PC-3 (cell line): ENCODE results near the gene SPEM1. TPM values are rescaled to one million over a fixed set of nuclear protein-coding genes. Genes with fewer than 3 reads are reported as not detected.
A peak's percentile ranks its signal among the peaks of the same experiment; 100 is the strongest.

Source experiments
- ATAC-seq: fragments of 200-7000 bp; cut with Tn5 transposase; 2 replicates; pipeline ENCODE4 v1.9.1; 2020; ENCODE audit warnings: mild to moderate bottlenecking, moderate library complexity
- BruUV-seq: library from RNA; stranded (reverse); fragments of 400-500 nt; replicated peaks from 2 replicates; lab custom pipeline; 2021; lab: Mats Ljungman, UMichigan
- CTCF ChIA-PET: fragments of 300-600 bp; sonication (Branson Sonifier 250); formaldehyde crosslinking; loops from one replicate; lab custom pipeline; 2022; ENCODE audit warnings: antibody characterized with exemption; lab: Charles Lee
- POLR2A ChIA-PET: fragments of 300-600 bp; sonication (Branson Sonifier 250); formaldehyde crosslinking; loops from one replicate; lab custom pipeline; 2022; ENCODE audit warnings: antibody characterized with exemption; ENCODE audit not compliant: unreplicated experiment; lab: Charles Lee
- DNase-seq: peaks from one replicate; pipeline ENCODE4 v3.0.0-alpha.2; 2015
- H2AFZ ChIP-seq: fragments of 300-600 bp; sonication (generic); 2 replicates; pipeline ENCODE4 v1.6.0; 2016; ENCODE audit warnings: antibody characterized with exemption, low read length
- H3F3A ChIP-seq: fragments of 300-600 bp; sonication (generic); one replicate; pipeline ENCODE4 v1.6.0; 2017; ENCODE audit warnings: antibody characterized with exemption, low read length, control low read depth, mild to moderate bottlenecking; ENCODE audit not compliant: unreplicated experiment
- H3K27ac ChIP-seq: fragments of 300-600 bp; sonication (generic); 2 replicates; pipeline ENCODE4 v1.5.1; 2016; ENCODE audit warnings: mild to moderate bottlenecking, low read length
- H3K27me3 ChIP-seq: fragments of 300-600 bp; sonication (generic); 2 replicates; pipeline ENCODE4 v1.6.1; 2016; ENCODE audit warnings: low read length, mixed read lengths
- H3K36me3 ChIP-seq: fragments of 300-600 bp; sonication (generic); 2 replicates; pipeline ENCODE4 v1.6.1; 2016; ENCODE audit warnings: low read depth, mixed run types, low read length, mixed read lengths
- H3K4me1 ChIP-seq: fragments of 300-600 bp; sonication (generic); 2 replicates; pipeline ENCODE4 v1.5.1; 2016; ENCODE audit warnings: low read length; ENCODE audit not compliant: insufficient read depth
- H3K4me2 ChIP-seq: fragments of 300-600 bp; sonication (generic); 2 replicates; pipeline ENCODE4 v1.6.0; 2016; ENCODE audit warnings: low read length
- H3K4me3 ChIP-seq: fragments of 300-600 bp; sonication (generic); 2 replicates; pipeline ENCODE4 v1.5.1; 2016; ENCODE audit warnings: mild to moderate bottlenecking, low read length, mixed read lengths
- H3K79me2 ChIP-seq: fragments of 300-600 bp; sonication (generic); 2 replicates; pipeline ENCODE4 v1.6.1; 2017; ENCODE audit warnings: low read length, mixed read lengths
- H3K9ac ChIP-seq: fragments of 300-600 bp; sonication (generic); 2 replicates; pipeline ENCODE4 v1.6.0; 2016; ENCODE audit warnings: mild to moderate bottlenecking, low read length
- H3K9me2 ChIP-seq: fragments of 300-600 bp; sonication (generic); replicated peaks from 2 replicates; pipeline ENCODE4 v1.6.1; 2016; ENCODE audit warnings: mixed run types, low read length, mixed read lengths
- H3K9me3 ChIP-seq: fragments of 300-600 bp; sonication (generic); 2 replicates; pipeline ENCODE4 v1.6.1; 2016; ENCODE audit warnings: low read length, mixed read lengths
- H4K20me1 ChIP-seq: fragments of 300-600 bp; sonication (generic); 2 replicates; pipeline ENCODE4 v1.6.1; 2016; ENCODE audit warnings: low read length, mixed read lengths
- CTCF ChIP-seq: fragments of 300-600 bp; sonication (generic); conservative IDR thresholded peaks from 2 replicates; pipeline ENCODE4 v1.5.1; 2017; ENCODE audit warnings: antibody characterized with exemption, low read depth, mild to moderate bottlenecking, low read length
- EZH2 ChIP-seq: fragments of 300-600 bp; sonication (generic); IDR thresholded peaks from one replicate; pipeline ENCODE4 v1.6.1; 2017; ENCODE audit warnings: antibody characterized with exemption, mild to moderate bottlenecking, low read length; ENCODE audit not compliant: unreplicated experiment
- EZH2phosphoT487 ChIP-seq: fragments of 300-600 bp; sonication (generic); IDR thresholded peaks from 2 replicates; pipeline ENCODE4 v1.6.1; 2018; ENCODE audit warnings: mild to moderate bottlenecking, antibody characterized with exemption, low read length, borderline replicate concordance
- intact Hi-C: fragments of 100-400 bp; cut with micrococcal nuclease; formaldehyde crosslinking; loops from 2 replicates; pipeline ENCODE4 v1.9.0; 2023
- total RNA-seq: library from RNA; depleted of rRNA; stranded (reverse); fragments of >200 nt; gene quantifications from 2 replicates; pipeline ENCODE4 v1.2.3, GENCODE V29; 2014

Gene SPEM1
- total RNA-seq, 1 experiment from 2014 or later = not detected

- peaks cover 4% of the 10 kb centered on the region; the same call in 1 of the 2 replicates for H3K4me1 ChIP-seq
- no peak overlapping the region for H3K4me3 ChIP-seq
- no peaks in the 10 kb centered on the region for H4K20me1 ChIP-seq
- no peaks in the 10 kb centered on the region for H3F3A ChIP-seq
- no peak overlapping the region for H3K9ac ChIP-seq
- H3K27ac ChIP-seq = no peak overlapping the region
- CTCF ChIA-PET = no interaction called here
- no peak for ATAC-seq
- no peak for DNase-seq
- H3K9me2 ChIP-seq = no peaks in the 10 kb centered on the region
- no peaks in the 10 kb centered on the region for H3K27me3 ChIP-seq
- TF ChIP-seq EZH2 (no peak), EZH2phosphoT487 (no peak), CTCF (no peak)
- POLR2A ChIA-PET = no interaction called here
- H3K36me3 ChIP-seq = no peaks in the 10 kb centered on the region; the same call in 1 of the 2 replicates
- intact Hi-C loops = no loop called here
- peaks cover 16% of the 10 kb centered on the region for H3K79me2 ChIP-seq
- no peak overlapping the region for H3K4me2 ChIP-seq
- BruUV-seq = TSS peak; percentile 17
- H2AFZ ChIP-seq = no peak overlapping the region
- H3K9me3 ChIP-seq = no peaks in the 10 kb centered on the region
Measured at GRCh38 chr17:7389924-7390910, 29.9 kb upstream of the SPEM1 start.

GRCh38 chr17:7391307-7391706, 28.8 kb upstream of the SPEM1 start:
- no peaks in the 10 kb centered on the region for H4K20me1 ChIP-seq
- H3K4me2 ChIP-seq = no peak overlapping the region
- H3K4me3 ChIP-seq = no peak overlapping the region
- ChIA-PET CTCF (no interaction called here), POLR2A (no interaction called here)
- TF ChIP-seq EZH2 = no peak
- no peak for TF ChIP-seq CTCF
- TF ChIP-seq EZH2phosphoT487 = no peak
- no peak for DNase-seq
- H3F3A ChIP-seq = no peaks in the 10 kb centered on the region
- no peak for ATAC-seq
- H3K9me2 ChIP-seq = no peaks in the 10 kb centered on the region
- H3K36me3 ChIP-seq = no peaks in the 10 kb centered on the region; the same call in 1 of the 2 replicates
- H3K79me2 ChIP-seq = peaks cover 16% of the 10 kb centered on the region
- no peaks in the 10 kb centered on the region for H3K27me3 ChIP-seq
- H3K27ac ChIP-seq = no peak overlapping the region
- H3K9me3 ChIP-seq = no peaks in the 10 kb centered on the region
- no peak overlapping the region for H2AFZ ChIP-seq
- intact Hi-C loops = no loop called here
- no TSS peak for BruUV-seq
- no peak overlapping the region for H3K9ac ChIP-seq
- peaks cover 4% of the 10 kb centered on the region; the same call in 1 of the 2 replicates for H3K4me1 ChIP-seq
